PC-3 (cell line): Measurements from ENCODE around the gene NTMT2.

Experiments used
- EZH2 ChIP-seq: fragments of 300-600 bp; sonication (generic); IDR thresholded peaks from one replicate; pipeline ENCODE4 v1.6.1; 2017; ENCODE audit warnings: antibody characterized with exemption, mild to moderate bottlenecking, low read length; ENCODE audit not compliant: unreplicated experiment
- EZH2phosphoT487 ChIP-seq: fragments of 300-600 bp; sonication (generic); IDR thresholded peaks from 2 replicates; pipeline ENCODE4 v1.6.1; 2018; ENCODE audit warnings: mild to moderate bottlenecking, antibody characterized with exemption, low read length, borderline replicate concordance
- TF ChIP-seq, protein P1 (sequence below): fragments of 300-600 bp; sonication (generic); conservative IDR thresholded peaks from 2 replicates; pipeline ENCODE4 v1.5.1; 2017; ENCODE audit warnings: antibody characterized with exemption, low read depth, mild to moderate bottlenecking, low read length

DNA sequence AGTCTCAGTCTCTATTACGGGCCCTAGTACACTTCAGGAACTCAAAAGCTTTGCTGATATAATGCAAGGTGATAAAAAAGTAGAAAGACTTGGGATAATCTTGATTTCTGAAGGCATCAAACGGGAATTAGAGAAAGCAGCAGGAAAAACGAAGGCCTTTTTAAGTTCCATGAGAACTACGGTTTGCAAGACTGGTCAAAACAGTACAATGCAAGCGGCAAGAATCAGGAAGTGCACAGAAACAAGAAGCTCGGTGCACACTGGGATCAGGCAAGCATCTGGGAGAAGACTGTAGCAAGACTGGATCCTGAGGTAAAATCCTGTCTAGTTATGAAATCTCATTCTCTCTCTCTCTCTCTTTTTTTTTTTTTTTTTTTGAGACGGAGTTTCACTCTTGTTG lies 28.6 kb downstream of the NTMT2 start:
- TF ChIP-seq, protein P1, sequence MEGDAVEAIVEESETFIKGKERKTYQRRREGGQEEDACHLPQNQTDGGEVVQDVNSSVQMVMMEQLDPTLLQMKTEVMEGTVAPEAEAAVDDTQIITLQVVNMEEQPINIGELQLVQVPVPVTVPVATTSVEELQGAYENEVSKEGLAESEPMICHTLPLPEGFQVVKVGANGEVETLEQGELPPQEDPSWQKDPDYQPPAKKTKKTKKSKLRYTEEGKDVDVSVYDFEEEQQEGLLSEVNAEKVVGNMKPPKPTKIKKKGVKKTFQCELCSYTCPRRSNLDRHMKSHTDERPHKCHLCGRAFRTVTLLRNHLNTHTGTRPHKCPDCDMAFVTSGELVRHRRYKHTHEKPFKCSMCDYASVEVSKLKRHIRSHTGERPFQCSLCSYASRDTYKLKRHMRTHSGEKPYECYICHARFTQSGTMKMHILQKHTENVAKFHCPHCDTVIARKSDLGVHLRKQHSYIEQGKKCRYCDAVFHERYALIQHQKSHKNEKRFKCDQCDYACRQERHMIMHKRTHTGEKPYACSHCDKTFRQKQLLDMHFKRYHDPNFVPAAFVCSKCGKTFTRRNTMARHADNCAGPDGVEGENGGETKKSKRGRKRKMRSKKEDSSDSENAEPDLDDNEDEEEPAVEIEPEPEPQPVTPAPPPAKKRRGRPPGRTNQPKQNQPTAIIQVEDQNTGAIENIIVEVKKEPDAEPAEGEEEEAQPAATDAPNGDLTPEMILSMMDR = no peak
- TF ChIP-seq EZH2 = no peak
- TF ChIP-seq EZH2phosphoT487 = no peak
